Mesodermal cell (in vitro differentiated cells): Measurements from ENCODE around the gene HECW1.

ENCODE experiments used
- H3K27ac ChIP-seq: 2 replicates; pipeline ENCODE4 v1.7.0; 2013; ENCODE audit warnings: mild to moderate bottlenecking, low read depth, low read length, moderate library complexity; ENCODE audit not compliant: severe bottlenecking
- H3K36me3 ChIP-seq: 2 replicates; pipeline ENCODE4 v1.7.1; 2013; ENCODE audit warnings: mild to moderate bottlenecking, low read length, moderate library complexity; ENCODE audit not compliant: control insufficient read depth, insufficient read depth
- H3K4me1 ChIP-seq: one replicate; pipeline ENCODE4 v1.7.1; 2013; ENCODE audit warnings: mild to moderate bottlenecking, low read length; ENCODE audit not compliant: insufficient read depth, control insufficient read depth, poor library complexity, severe bottlenecking
- H3K4me3 ChIP-seq: 2 replicates; pipeline ENCODE4 v1.7.0; 2013; ENCODE audit warnings: low read length, control low read depth, mild to moderate bottlenecking; ENCODE audit not compliant: insufficient read depth, poor library complexity, severe bottlenecking; ENCODE audit errors: extremely low read depth
- H3K9me3 ChIP-seq: 2 replicates; pipeline ENCODE4 v1.7.1; 2013; ENCODE audit warnings: mild to moderate bottlenecking, low read length, moderate library complexity; ENCODE audit not compliant: control insufficient read depth
- WGBS, 2 experiments: methylation state at CpG; one replicate each; pipeline ENCODE4 v1.1.5; 2013; ENCODE audit warnings: missing lambda C conversion rate in 2 of 2; ENCODE audit not compliant: insufficient coverage in 2 of 2; 5-methylcytosine and 5-hydroxymethylcytosine counted together

The HECW1 gene

DNA sequence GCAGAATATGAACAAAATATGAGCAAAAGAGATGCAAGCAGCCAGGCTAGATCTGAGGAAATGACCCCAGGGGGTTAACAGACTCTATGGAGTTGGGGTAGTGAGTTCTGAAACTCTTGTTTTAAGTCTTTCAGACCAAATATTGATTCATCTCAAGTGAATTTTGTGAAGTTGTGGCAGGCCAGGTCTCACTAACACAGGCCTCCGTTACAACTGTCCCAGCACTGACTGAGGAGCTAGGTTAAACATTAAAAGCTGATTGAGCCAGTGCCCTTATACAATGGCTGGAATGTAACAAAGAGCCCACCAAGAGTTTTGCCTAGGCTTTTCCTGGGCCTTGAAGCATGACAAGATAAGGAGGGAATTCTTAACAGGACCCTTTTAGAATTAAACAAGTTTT, 278.1 kb downstream of the HECW1 start:
- Histone ChIP-seq H3K9me3 (peaks cover 7% of the 10 kb centered on the region), H3K4me1 (no peaks in the 10 kb centered on the region), H3K4me3 (no peak overlapping the region), H3K36me3 (no peaks in the 10 kb centered on the region), H3K27ac (no peak overlapping the region)
- WGBS, 2 experiments = 100% methylated on average over 1 of the region's 1 CpG

- Histone ChIP-seq H3K9me3 (no peaks in the 10 kb centered on the region), H3K36me3 (no peaks in the 10 kb centered on the region), H3K4me3 (no peak overlapping the region), H3K27ac (no peak overlapping the region), H3K4me1 (no peaks in the 10 kb centered on the region)
- WGBS, 2 experiments = 40% methylated on average over 1 of the region's 1 CpG; no CpG with 5 or more reads in 1 of the 2 experiments
These were observed 279.1 kb downstream of the HECW1 start for GRCh38 chr7:43391518-43391917.

DNA sequence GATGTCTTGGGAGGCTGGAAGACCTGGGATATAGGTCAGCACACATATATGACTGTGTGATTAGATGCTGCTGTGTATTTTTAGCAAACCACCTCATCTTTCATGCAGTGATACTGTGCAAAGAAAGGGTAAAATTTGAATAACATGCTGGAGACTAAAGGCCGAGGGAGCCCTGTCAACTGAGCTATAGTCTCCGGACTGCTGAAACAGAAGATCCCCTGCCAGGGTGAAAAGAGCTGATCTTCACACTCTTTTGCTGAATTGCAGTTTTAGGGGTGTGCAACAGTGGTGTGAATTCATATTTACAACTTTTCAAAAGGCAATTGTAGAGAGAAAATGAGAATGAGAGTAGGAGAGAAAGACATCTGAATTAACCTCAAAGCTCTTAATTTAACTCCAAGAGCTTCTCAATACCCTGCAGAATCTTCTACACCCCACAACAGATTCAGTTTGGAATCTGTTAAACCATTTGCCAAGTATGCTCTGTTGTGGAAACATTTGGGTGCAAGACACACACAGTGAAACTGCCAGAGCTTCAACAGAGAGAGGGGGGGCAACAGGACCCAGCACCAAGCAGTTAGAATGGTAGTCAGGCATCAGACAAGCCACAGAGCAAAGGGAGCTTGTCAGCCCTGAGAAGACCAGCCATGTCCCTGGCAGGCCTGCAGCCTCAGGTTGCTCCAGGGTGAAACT, 280.3 kb downstream of the HECW1 start:
- Histone ChIP-seq H3K9me3 (no peaks in the 10 kb centered on the region), H3K4me3 (no peak overlapping the region), H3K4me1 (no peaks in the 10 kb centered on the region), H3K36me3 (no peaks in the 10 kb centered on the region), H3K27ac (no peak overlapping the region)
- 60 to 85% methylated on average over 2 of the region's 2 CpGs for WGBS, 2 experiments

GRCh38 chr7:43394441-43395130, 282.1 kb downstream of the HECW1 start:
- Histone ChIP-seq H3K4me1 (no peaks in the 10 kb centered on the region), H3K36me3 (no peaks in the 10 kb centered on the region), H3K4me3 (no peak overlapping the region), H3K9me3 (no peaks in the 10 kb centered on the region), H3K27ac (no peak overlapping the region)
- WGBS, 2 experiments = 95 to 96% methylated on average over 3 to 6 of the region's 7 CpGs

GRCh38 chr7:43395351-43395750, 282.9 kb downstream of the HECW1 start:
- no peaks in the 10 kb centered on the region for H3K9me3 ChIP-seq
- WGBS, 2 experiments = 85 to 88% methylated on average over 2 of the region's 2 CpGs
- no peaks in the 10 kb centered on the region for H3K4me1 ChIP-seq
- H3K4me3 ChIP-seq = no peak overlapping the region
- H3K27ac ChIP-seq = no peak overlapping the region
- no peaks in the 10 kb centered on the region for H3K36me3 ChIP-seq

DNA sequence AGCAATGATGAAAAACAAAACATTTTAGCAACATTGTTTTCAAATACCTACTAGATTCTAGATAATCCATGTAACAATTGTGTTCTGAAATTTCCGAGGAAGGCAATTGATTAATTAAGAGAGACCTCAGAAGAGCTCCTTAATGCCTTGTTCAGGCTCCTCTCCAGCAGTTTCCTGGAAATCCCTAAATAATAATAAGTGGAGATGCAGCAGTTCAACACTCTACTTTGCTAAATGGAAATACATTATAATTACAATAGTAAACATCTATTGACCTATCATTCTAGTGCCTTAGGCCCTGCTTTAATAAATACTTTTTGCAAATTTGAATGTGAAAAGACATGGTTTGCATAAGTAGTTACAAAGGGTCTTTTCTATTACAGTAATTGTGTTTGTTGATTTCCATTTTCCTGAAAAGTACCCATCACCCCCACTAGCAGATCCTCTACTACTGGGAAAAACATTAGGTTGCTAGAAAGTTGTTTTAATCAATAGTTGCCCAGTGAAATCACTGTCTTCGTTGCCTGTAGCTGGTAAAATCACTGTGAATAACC, 283.8 kb downstream of the HECW1 start:
- H3K9me3 ChIP-seq = no peaks in the 10 kb centered on the region
- no CpG with 5 or more reads among the region's 2 CpGs for WGBS, 2 experiments
- no peak overlapping the region for H3K4me3 ChIP-seq
- no peak overlapping the region for H3K27ac ChIP-seq
- no peaks in the 10 kb centered on the region for H3K4me1 ChIP-seq
- H3K36me3 ChIP-seq = no peaks in the 10 kb centered on the region

DNA sequence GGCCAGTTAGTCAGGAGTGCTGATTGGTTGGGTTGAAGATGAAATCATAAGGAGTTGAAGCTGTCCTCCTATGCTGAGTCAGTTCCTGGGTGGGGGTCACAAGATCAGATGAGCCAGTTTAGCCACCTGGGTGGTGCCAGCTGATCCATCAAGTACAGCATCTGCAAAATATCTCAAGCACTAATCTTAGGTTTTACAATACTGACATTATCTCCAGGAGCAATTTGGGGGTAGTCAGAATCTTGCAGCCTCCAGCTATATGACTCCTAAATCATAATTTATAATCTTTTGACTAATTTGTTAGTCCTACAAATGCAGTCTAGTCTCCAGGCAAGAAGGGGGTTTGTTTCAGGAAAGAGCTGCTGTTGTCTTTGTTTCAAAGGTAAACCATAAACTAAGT, 286.4 kb downstream of the HECW1 start:
- Histone ChIP-seq H3K9me3 (no peaks in the 10 kb centered on the region), H3K27ac (no peak overlapping the region), H3K4me3 (no peak overlapping the region), H3K4me1 (no peaks in the 10 kb centered on the region), H3K36me3 (no peaks in the 10 kb centered on the region)

- H3K27ac ChIP-seq = no peak overlapping the region
- WGBS, 2 experiments = 80% methylated on average over 1 of the region's 2 CpGs; no CpG with 5 or more reads in 1 of the 2 experiments
These were observed 293.5 kb downstream of the HECW1 start for GRCh38 chr7:43405948-43406347.

DNA sequence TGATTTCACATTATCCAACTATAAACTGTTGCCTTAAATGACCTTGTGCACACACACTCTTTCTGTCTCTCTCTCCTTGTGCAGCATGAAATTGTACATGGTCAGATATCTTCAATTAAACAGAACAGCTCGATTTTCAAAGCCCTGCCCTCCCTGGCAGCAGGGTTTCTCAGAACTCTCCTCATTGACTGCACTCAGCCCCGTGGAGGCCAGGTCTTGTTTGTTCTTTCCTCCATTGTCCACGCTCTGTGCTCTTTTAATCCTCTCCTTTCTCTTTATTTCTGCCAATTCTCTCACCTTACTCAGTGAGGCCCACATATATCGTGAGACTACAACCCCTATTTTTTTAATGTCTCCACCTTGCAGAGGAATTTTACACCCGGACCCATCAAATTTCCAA, 294.5 kb downstream of the HECW1 start:
- 70 to 76% methylated on average over 4 to 5 of the region's 5 CpGs for WGBS, 2 experiments
- H3K9me3 ChIP-seq = no peaks in the 10 kb centered on the region
- H3K36me3 ChIP-seq = no peaks in the 10 kb centered on the region
- no peak overlapping the region for H3K27ac ChIP-seq
- no peak overlapping the region for H3K4me3 ChIP-seq
- no peaks in the 10 kb centered on the region for H3K4me1 ChIP-seq

More at GRCh38 chr7:43405948-43406347, 293.5 kb downstream of the HECW1 start:
- Histone ChIP-seq H3K4me3 (no peak overlapping the region), H3K36me3 (no peaks in the 10 kb centered on the region), H3K4me1 (no peaks in the 10 kb centered on the region), H3K9me3 (no peaks in the 10 kb centered on the region)

- Histone ChIP-seq H3K4me1 (no peaks in the 10 kb centered on the region), H3K4me3 (no peak overlapping the region), H3K9me3 (no peaks in the 10 kb centered on the region), H3K27ac (no peak overlapping the region), H3K36me3 (no peaks in the 10 kb centered on the region)
- 100% methylated on average over 3 of the region's 5 CpGs; no CpG with 5 or more reads in 1 of the 2 experiments for WGBS, 2 experiments
These were observed 296.5 kb downstream of the HECW1 start for GRCh38 chr7:43408981-43409380.

GRCh38 chr7:43417455-43417854, 305.0 kb downstream of the HECW1 start:
- Histone ChIP-seq H3K9me3 (peaks cover 6% of the 10 kb centered on the region), H3K4me1 (no peaks in the 10 kb centered on the region), H3K36me3 (no peaks in the 10 kb centered on the region), H3K27ac (no peak overlapping the region), H3K4me3 (no peak overlapping the region)
- WGBS, 2 experiments = 100% methylated on average over 2 to 3 of the region's 3 CpGs
